Globus pallidus (tissue), 1 donor: ENCODE results near the gene PPP2R3C.
"Not testable (repeated sequence)": the region's sequence is repeated elsewhere in the genome, so short reads cannot be mapped to it uniquely, and the experiment has no call there.

ENCODE experiments used
- DNase-seq: peaks from one replicate; pipeline ENCODE4 v3.0.0-alpha.2; 2015; ENCODE audit warnings: low spot score

The PPP2R3C gene

DNA sequence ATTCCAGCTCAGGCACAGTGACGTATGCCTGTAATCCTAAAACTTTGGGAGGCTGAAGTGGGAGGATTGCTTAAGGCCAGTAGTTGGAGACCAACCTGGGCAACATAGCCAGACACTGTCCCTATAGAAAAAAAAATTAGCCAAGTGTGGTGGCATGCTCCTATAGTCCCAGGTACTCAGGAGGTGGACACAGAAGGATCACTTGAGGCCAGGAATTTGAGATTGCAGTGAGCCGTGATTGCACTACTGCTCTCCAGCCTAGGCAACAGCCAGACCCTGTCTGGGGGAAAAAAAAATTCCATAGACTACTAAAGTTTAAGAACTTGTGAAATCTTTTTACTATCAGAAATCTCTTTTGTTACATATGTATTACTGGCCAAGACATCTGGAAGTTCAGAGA, 69.2 kb downstream of the PPP2R3C start:
- DNase-seq = no peak

DNA sequence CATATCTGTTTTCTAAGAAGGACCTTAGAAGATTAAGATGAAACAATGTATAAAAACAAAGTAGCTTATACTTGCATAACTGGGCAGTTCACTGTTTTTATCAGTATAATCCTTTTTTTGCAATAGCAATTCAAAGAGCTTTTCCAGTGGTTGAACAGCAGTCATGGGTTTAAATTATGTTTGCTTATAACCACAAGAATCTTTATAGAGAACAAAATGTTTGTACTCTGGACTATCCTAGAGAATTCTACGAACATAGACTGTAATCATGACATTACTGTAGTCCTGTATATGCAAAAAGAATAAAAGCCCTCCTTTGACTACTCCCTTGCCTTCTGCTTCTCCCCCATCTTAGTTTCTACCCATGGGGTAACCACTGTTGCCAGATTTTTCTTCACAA, 70.0 kb downstream of the PPP2R3C start:
- DNase-seq = no peak

DNA sequence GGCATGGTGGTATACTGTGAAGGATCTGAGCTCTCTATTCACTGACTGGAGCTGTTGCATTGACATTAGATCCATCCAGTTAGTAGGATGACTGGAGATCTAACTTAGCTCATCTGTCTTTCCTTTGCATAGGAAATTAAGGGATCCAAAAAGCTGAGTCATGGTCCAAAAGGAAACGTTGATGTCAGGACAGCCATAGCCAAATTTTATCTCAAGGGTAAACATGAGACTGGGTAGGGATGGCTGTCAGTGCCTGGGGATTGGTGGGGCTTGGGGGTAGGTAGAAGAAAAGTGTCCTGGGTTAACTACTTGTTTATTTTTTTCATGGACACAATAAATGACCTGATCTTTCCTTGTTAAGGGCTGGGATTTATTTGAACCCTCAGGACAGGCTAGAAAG, 71.1 kb downstream of the PPP2R3C start:
- DNase-seq = no peak

- no peak for DNase-seq
These were observed 73.7 kb downstream of the PPP2R3C start for GRCh38 chr14:35047976-35048513.

DNA sequence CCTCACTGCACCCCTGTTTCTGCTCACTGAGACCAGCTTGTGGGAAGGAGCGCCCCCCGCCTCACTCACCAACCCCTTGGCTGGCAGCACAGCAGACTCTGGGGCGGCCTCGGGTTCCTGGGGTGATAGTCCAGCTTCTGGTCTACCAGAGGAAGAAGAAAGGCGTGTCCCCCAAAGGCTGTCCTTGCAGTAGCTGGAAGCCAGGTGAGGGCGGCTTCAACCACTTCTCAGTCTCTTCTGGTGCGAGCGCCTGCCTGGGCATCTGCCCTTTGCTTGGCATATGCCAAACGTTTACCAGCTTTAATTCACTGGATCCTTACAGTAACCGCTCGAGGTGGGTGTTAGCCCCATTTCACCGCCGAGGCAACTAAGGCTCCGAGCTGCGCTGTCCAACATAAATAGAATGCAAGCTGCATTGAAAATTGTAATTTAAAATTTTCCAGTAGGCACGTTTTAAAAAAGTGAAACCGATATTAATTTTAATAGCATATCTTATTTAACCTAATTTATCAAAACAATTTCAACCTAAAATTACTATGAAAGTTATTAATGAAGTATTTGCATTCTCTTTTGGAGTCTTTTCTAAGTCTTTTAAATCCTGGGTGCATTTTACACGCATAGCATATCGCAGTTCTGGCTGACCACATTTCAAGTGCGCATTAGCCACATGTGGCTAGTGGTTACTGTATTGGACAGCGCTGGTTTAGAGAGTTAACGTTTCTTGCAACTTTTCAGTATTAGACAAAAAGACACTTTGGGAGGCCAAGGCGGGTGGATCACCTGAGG, 74.8 kb downstream of the PPP2R3C start:
- no peak for DNase-seq

DNA sequence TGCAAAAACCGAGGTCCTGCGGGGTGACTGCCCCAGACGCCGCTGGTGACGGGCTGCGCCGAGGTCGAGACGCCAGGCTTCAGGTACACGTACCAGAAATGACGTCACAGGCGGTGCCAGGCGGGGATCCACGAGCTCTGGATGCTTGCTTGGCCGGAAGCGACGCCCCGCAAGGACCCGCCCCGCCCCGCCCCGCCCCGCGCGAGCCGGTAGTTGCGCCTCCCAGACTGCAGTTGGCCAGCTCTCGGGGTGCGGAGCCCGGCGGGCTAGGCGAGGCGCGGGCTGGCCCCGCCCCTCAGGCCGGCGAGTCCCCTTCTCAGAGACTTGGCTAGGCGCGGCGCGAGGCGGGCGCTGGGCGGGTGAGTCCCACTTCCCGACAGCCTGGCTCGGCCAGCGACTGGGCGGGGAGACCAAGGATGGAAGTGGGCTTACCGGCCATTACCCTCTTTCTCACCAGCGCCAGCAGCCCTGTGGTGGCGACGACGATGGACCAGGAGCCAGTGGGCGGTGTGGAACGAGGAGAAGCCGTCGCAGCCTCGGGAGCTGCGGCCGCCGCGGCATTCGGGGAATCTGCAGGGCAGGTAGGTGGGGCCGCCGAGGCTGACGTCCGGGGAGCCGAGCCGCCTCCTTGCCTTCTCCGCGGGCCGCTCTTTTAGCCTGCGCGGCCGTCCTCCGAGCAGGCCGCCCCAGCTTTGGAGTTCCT, 75.6 kb downstream of the PPP2R3C start, which contains the start of gene FAM177A1:
Gene FAM177A1 (plus strand): TSS at position 225 of the 703 bp plus-strand sequence. CDS start 192 bp downstream, at position 417.
- peak; percentile 98 for DNase-seq

DNA sequence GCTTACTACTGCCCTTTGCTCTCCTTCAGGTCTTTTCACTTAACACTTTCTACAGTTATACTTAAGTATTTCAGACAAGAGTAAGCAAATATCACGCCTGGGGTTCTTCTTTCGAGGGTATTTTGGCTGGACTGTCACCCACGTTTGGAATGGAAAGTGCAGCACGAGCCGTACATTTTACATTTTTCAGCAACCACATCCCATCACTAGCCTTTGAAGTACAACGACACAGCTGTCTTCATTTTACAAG, 76.1 kb downstream of the PPP2R3C start:
- DNase-seq = no peak

DNA sequence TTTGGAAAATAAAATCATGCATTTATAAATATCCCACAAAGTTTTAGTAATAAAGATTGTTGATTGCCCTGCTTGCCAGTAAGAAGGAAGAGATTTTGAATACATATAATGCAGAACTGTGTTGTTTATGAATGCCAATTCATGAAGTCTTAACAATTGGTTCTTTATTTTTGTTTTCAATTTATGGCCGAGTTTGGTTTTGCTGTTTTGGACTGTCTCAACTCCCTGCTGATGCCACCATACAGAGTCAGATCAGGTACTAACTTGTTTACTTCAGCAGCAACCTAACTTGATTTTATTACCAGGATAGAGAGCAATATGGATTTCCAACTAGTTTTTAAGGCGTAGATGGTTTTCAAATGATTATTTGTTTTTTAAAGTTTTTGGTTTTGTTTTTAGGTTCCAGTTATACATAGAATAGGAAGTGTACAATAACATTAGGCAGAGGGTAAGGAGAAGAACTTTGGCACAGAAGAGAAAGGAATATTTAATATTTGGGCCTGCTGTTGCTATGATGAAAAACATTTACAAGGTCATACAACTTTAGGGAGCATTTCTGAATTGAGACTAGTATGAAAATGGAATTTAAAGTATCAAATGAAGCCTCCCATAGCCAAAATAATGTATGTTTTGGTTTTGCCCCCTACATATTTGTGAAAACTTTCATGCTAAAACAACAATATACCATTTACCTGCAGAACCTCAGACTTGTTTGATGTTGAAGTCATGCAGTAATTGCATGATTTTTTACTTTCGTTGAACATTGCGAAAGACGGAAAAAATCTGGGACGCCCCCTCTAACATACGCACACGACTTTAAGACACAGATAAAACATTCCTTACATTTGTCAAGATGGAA, 76.6 kb downstream of the PPP2R3C start:
- peak; percentile 80 for DNase-seq

- no peak for DNase-seq
These were observed 78.7 kb downstream of the PPP2R3C start for GRCh38 chr14:35043046-35043445.

DNA sequence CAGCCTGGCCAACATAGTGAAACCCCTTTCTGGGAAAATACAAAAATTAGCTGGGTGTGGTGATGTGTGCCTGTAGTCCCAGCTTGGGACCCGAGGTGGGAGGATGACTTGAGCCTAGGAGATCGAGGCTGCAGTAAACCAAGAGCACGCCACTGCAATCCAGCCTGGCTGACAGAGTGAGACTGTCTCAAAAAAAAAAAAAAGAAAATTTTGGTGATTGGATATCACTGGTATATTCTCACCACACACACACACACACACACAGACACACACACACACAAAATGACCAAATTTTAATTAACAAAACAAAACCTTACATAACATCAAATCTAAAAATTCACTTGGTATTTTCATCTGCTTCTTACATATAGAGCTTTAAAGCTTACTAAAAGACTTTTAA, 79.2 kb downstream of the PPP2R3C start:
- DNase-seq = no peak

DNA sequence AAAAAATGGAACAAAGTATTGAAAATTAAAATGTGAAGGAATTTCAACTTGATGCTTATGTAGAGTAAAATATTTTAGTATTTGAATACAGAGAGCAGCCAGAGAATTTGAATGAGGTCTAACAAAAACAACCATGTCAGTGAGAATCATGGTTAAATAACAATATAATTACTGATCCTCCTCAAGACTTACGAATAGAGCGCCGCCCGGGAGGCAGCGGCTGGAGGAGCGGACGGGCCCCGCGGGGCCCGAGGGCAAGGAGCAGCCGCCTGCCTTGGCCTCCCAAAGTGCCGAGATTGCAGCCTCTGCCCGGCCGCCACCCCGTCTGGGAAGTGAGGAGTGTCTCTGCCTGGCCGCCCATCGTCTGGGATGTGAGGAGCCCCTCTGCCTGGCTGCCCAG, 83.5 kb downstream of the PPP2R3C start:
- not testable (repeated sequence) for DNase-seq
